Glutamatergic neuron (in vitro differentiated cells): ENCODE measurements around the gene GPR179. TPM values are rescaled to one million over a fixed set of nuclear protein-coding genes. Genes with fewer than 3 reads are reported as not detected.

Experiments used
- DNase-seq: peaks from one replicate; pipeline ENCODE4 v3.0.0; 2022
- H3K27ac Mint-ChIP-seq: one replicate; pipeline ENCODE4 v1.8.0; 2020; ENCODE audit warnings: mild to moderate bottlenecking, mixed read lengths, inconsistent platforms; ENCODE audit not compliant: unreplicated experiment
- H3K27me3 Mint-ChIP-seq: one replicate; pipeline ENCODE4 v1.8.0; 2020; ENCODE audit warnings: mild to moderate bottlenecking, moderate library complexity, mixed read lengths, inconsistent platforms; ENCODE audit not compliant: unreplicated experiment
- H3K36me3 Mint-ChIP-seq: one replicate; pipeline ENCODE4 v1.8.0; 2020; ENCODE audit warnings: mild to moderate bottlenecking, mixed read lengths, inconsistent platforms; ENCODE audit not compliant: unreplicated experiment
- H3K4me1 Mint-ChIP-seq: one replicate; pipeline ENCODE4 v1.8.0; 2020; ENCODE audit warnings: mild to moderate bottlenecking, low read depth, mixed read lengths, inconsistent platforms; ENCODE audit not compliant: unreplicated experiment
- H3K4me3 Mint-ChIP-seq: one replicate; pipeline ENCODE4 v1.8.0; 2020; ENCODE audit warnings: mild to moderate bottlenecking, mixed read lengths, inconsistent platforms; ENCODE audit not compliant: unreplicated experiment
- H3K9me3 Mint-ChIP-seq: one replicate; pipeline ENCODE4 v1.8.0; 2020; ENCODE audit warnings: mild to moderate bottlenecking, moderate library complexity, mixed read lengths, inconsistent platforms; ENCODE audit not compliant: unreplicated experiment
- total RNA-seq: library from RNA; stranded (reverse); fragmentation: NEBNext Ultra II Directional; extraction: Animal tissue kit (Norgen Biotek cat#: 25700); gene quantifications from one replicate; pipeline ENCODE4 v1.2.1, GENCODE V29; 2021; ENCODE audit not compliant: unreplicated experiment
- TF ChIP-seq, protein P1 (sequence below): fragments of 200-600 bp; sonication (generic); IDR thresholded peaks from one replicate; pipeline ENCODE4 v1.5.0; 2021; ENCODE audit not compliant: partially characterized antibody, unreplicated experiment

The GPR179 gene
- total RNA-seq, 1 donor from 2014 or later, result 0.07 TPM

DNA sequence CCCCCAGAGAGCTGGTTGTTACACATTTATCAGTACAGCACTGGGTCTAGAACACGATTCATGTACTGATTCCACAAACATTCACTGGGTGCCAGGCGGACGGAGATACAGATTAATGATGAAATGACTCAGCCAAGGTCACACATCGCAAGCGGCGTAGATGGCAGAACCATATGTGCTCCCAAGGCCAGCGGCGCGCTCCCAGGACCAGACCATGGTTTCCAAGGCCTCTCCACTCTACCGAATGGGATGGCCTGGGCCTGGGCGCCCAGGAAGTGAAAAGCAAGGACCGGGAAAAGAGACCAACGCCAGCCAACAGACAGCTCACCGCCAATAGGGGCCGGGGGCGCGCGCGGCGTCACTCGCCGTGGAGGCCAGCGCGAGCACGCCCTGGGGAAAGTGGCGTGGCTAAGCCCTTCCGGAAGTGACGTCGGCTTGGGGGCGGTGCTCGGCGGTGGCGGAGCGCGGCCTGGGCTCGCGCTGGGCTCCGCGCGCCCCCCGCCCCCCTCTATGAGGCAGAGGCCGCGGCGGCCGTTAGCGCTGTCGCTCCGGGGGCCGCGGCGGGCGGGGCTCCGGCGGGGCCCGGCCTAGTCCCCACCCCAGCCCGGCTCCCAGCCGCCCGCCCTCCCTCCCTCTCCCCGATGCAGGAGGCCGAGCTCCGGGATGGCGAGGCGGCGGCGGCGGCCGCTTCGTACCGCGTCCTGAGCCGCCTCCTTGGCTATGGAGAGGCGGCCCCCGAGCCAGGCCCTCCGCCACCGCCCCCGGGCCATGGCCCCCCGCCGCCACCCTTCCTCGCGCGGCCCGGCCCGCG lies 7.9 kb upstream of the GPR179 start, which contains the start of gene SOCS7:
Gene SOCS7, plus strand, starts transcription at position 433 of the 811 bp plus-strand sequence. Its CDS starts 209 bp downstream, at position 642.
- Mint-ChIP-seq H3K36me3 (no peaks in the 10 kb centered on the region), H3K9me3 (peaks cover 4% of the 10 kb centered on the region), H3K4me3 (peak within 1 kb of the TSS; percentile 92), H3K4me1 (peaks cover 10% of the 10 kb centered on the region), H3K27me3 (peaks cover 7% of the 10 kb centered on the region), H3K27ac (peak within 1 kb of the TSS; percentile 97)
- DNase-seq, result peak; percentile 96
- TF ChIP-seq, protein P1, sequence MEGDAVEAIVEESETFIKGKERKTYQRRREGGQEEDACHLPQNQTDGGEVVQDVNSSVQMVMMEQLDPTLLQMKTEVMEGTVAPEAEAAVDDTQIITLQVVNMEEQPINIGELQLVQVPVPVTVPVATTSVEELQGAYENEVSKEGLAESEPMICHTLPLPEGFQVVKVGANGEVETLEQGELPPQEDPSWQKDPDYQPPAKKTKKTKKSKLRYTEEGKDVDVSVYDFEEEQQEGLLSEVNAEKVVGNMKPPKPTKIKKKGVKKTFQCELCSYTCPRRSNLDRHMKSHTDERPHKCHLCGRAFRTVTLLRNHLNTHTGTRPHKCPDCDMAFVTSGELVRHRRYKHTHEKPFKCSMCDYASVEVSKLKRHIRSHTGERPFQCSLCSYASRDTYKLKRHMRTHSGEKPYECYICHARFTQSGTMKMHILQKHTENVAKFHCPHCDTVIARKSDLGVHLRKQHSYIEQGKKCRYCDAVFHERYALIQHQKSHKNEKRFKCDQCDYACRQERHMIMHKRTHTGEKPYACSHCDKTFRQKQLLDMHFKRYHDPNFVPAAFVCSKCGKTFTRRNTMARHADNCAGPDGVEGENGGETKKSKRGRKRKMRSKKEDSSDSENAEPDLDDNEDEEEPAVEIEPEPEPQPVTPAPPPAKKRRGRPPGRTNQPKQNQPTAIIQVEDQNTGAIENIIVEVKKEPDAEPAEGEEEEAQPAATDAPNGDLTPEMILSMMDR, result no peak

DNA sequence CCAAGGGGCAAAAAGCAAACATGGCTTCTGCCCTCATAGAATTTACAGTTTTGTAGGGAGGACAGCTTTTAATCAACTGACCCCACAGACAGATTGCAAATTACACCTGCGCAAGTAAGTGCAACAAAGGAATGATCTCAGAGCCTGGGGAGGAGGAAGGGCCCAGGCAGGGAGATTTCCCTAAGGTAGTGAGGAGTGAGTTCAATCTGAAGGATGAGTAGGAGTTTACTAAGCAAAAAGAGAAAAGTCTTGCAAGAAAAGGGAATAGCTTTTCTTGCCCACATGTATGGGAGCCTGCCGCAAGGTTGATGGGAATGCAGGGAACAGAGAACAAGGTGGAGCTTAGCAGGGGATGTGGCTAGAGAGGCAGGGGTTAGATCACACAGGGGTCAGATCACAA lies 6.3 kb upstream of the GPR179 start:
- peaks cover 4% of the 10 kb centered on the region for H3K9me3 Mint-ChIP-seq
- H3K4me3 Mint-ChIP-seq, result no peak overlapping the region
- peaks cover 10% of the 10 kb centered on the region for H3K4me1 Mint-ChIP-seq
- H3K27me3 Mint-ChIP-seq, result peaks cover 7% of the 10 kb centered on the region
- TF ChIP-seq, protein P1, result no peak
- no peaks in the 10 kb centered on the region for H3K36me3 Mint-ChIP-seq
- peak overlapping the region; percentile 16 for H3K27ac Mint-ChIP-seq
- no peak for DNase-seq

DNA sequence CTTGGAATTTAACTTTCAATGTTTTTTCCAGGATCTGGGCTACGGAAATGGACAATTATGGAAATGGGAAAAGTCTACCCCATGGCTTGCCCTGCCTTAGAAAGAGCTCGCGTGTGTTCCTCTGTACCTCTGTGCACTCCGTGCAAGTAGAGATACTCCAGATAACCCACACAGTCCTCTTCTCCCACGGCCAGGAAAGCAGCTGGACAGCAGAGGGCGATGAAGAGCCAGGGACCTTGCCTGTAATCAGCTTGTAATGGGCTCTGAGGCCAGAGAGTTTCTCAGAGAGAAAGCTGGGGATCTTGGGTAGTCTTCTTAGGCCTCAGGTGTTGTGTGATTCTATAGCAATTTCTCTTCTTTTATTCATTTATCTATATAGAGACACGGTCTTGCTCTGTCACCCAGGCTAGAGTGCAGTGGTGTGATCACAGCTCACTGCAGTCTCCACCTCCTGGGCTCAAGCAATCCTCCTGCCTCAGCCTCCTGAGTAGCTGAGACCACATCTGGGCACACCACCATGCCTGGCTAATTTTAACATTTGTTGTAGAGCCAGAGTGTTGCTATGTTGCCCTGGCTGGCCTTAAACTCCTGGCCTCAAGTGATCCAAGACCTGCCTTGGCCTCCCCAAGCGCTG lies 5.5 kb upstream of the GPR179 start:
- Mint-ChIP-seq H3K27ac (no peak overlapping the region), H3K4me3 (peak overlapping the region; percentile 5), H3K9me3 (peaks cover 4% of the 10 kb centered on the region), H3K27me3 (peaks cover 7% of the 10 kb centered on the region), H3K4me1 (peaks cover 7% of the 10 kb centered on the region), H3K36me3 (no peaks in the 10 kb centered on the region)
- peak; percentile 93 for DNase-seq
- TF ChIP-seq, protein P1, result peak; percentile 68

DNA sequence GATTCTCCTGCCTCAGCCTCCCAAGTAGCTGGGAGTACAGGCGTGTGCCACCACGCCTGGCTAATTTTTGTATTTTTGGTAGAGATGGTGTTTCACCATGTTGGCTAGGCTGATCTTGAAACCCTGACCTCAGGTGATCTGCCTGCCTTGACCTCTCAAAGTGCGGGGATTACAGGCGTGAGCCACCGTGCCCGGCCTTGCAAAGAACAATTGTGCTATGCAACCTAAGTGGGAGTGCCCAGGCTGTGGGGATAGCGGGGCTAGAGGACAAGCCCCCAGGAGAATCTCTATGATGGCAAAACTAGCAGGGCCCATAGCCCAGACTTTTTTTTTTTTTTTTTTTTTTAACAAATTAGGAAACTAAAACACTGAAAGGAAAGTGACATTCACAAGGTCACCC lies 2.0 kb upstream of the GPR179 start:
- Mint-ChIP-seq H3K27me3 (peaks cover 3% of the 10 kb centered on the region), H3K4me1 (peaks cover 3% of the 10 kb centered on the region), H3K36me3 (no peaks in the 10 kb centered on the region), H3K27ac (no peak overlapping the region), H3K4me3 (no peak overlapping the region), H3K9me3 (no peaks in the 10 kb centered on the region)
- TF ChIP-seq, protein P1, result no peak
- DNase-seq, result no peak

DNA sequence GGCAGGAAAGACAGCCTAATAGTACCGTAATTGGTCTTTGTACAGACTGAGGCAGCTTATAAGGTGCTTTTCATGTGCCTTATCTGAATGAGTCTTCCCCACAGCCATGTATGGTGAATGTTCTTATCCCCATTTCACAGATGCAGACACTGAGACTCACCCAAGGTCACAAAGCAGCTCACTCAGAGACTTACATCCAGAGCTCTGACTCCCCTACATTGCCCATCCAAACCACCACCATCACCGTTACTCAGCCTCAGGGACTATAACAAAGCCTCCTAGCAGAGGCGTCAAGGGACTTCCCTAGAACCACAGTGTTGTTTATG lies 627 bp upstream of the GPR179 start:
- H3K36me3 Mint-ChIP-seq, result no peaks in the 10 kb centered on the region
- H3K4me1 Mint-ChIP-seq, result peaks cover 3% of the 10 kb centered on the region
- H3K27ac Mint-ChIP-seq, result no peak overlapping the region
- no peaks in the 10 kb centered on the region for H3K9me3 Mint-ChIP-seq
- H3K27me3 Mint-ChIP-seq, result peaks cover 3% of the 10 kb centered on the region
- DNase-seq, result no peak
- no peak overlapping the region for H3K4me3 Mint-ChIP-seq
- TF ChIP-seq, protein P1, result no peak
